K562 (cell line): ENCODE data around the gene NEDD4L. TPM values are rescaled to one million over a fixed set of nuclear protein-coding genes. Genes with fewer than 3 reads are reported as not detected.

ENCODE experiments used
- ARID1B ChIP-seq: fragments of 450-650 bp; IDR thresholded peaks from 2 replicates; pipeline ENCODE4 v1.6.1; 2016; ENCODE audit warnings: antibody characterized with exemption, mild to moderate bottlenecking, inconsistent platforms
- DIDO1 ChIP-seq: fragments of 450-650 bp; IDR thresholded peaks from 2 replicates; pipeline ENCODE4 v1.6.1; 2016; ENCODE audit warnings: low read depth, missing biosample characterization, missing genetic modification characterization
- ETV1 ChIP-seq: fragments of 450-650 bp; conservative IDR thresholded peaks from 2 replicates; pipeline ENCODE4 v1.6.1; 2016; ENCODE audit warnings: missing genetic modification characterization, control low read depth, low read depth, missing compliant biosample characterization
- ETV5 ChIP-seq: sonication (generic); formaldehyde crosslinking; IDR thresholded peaks from 2 replicates; pipeline ENCODE4 v1.4.0; 2020; ENCODE audit warnings: low read depth, mild to moderate bottlenecking, missing genetic modification reagents
- FOXA3 ChIP-seq, 2 experiments: fragments of 450-650 bp in 1 of 2; sonication (generic) in 1 of 2; formaldehyde crosslinking; IDR thresholded peaks in 1 of 2; conservative IDR thresholded peaks in 1 of 2; 2 replicates each; pipeline versions ENCODE4 v1.4.0 to v1.8.0; 2020 to 2022; ENCODE audit warnings: mild to moderate bottlenecking in 2 of 2, missing genetic modification reagents in 1 of 2
- GTF2A2 ChIP-seq: IDR thresholded peaks from 2 replicates; pipeline ENCODE4 v1.6.1; 2016; ENCODE audit warnings: mild to moderate bottlenecking, missing genetic modification characterization, missing compliant biosample characterization
- HDAC8 ChIP-seq: fragments of 450-650 bp; IDR thresholded peaks from 2 replicates; pipeline ENCODE4 v1.6.1; 2016; ENCODE audit warnings: mild to moderate bottlenecking, missing genetic modification characterization, moderate library complexity, missing compliant biosample characterization
- ILF3 ChIP-seq: fragments of 450-650 bp; IDR thresholded peaks from 2 replicates; pipeline ENCODE4 v1.6.1; 2018; ENCODE audit warnings: antibody characterized with exemption, mild to moderate bottlenecking, moderate library complexity, borderline replicate concordance
- JUNB ChIP-seq: fragments of 450-650 bp; formaldehyde crosslinking; conservative IDR thresholded peaks from 2 replicates; pipeline ENCODE4 v1.4.0; 2020; ENCODE audit warnings: mild to moderate bottlenecking
- LCOR ChIP-seq: sonication (generic); formaldehyde crosslinking; IDR thresholded peaks from 2 replicates; pipeline ENCODE4 v1.8.0; 2022; ENCODE audit warnings: mild to moderate bottlenecking, missing genetic modification reagents
- MAFG ChIP-seq: fragments of 450-650 bp; conservative IDR thresholded peaks from 2 replicates; pipeline ENCODE4 v1.6.1; 2016; ENCODE audit warnings: missing genetic modification characterization, missing compliant biosample characterization
- MEF2A ChIP-seq: IDR thresholded peaks from 2 replicates; pipeline ENCODE4 v1.6.1; 2011; ENCODE audit warnings: low read depth, mild to moderate bottlenecking, low read length, moderate library complexity; ENCODE audit not compliant: control insufficient read depth
- MYC ChIP-seq, 2 experiments: fragments of 250-450 bp in 1 of 2; sonication (Bioruptor Pico) in 1 of 2; IDR thresholded peaks; 2 replicates each; pipeline versions ENCODE4 v1.5.1 to v1.6.1; 2012 to 2021; ENCODE audit warnings: low read depth in 2 of 2, borderline replicate concordance in 1 of 2, improper control_type of control experiment in 1 of 2, low read length in 1 of 2, mild to moderate bottlenecking in 1 of 2, moderate library complexity in 1 of 2
- POLR3G ChIP-seq: IDR thresholded peaks from 2 replicates; pipeline ENCODE4 v1.6.1; 2011; ENCODE audit not compliant: insufficient read length, insufficient replicate concordance; ENCODE audit errors: extremely low read depth
- RB1 ChIP-seq: fragments of 450-650 bp; IDR thresholded peaks from 2 replicates; pipeline ENCODE4 v1.6.1; 2017; ENCODE audit warnings: low read depth, mild to moderate bottlenecking
- RCOR1 ChIP-seq, 2 experiments: IDR thresholded peaks; 2 replicates each; pipeline ENCODE4 v1.6.1; 2012; ENCODE audit warnings: low read depth in 2 of 2, low read length in 2 of 2, borderline replicate concordance in 1 of 2, improper control_type of control experiment in 1 of 2
- SMAD3 ChIP-seq: fragments of 450-650 bp; formaldehyde crosslinking; conservative IDR thresholded peaks from 2 replicates; pipeline ENCODE4 v1.4.0; 2020; ENCODE audit warnings: mild to moderate bottlenecking
- SMAD4 ChIP-seq: fragments of 250-450 bp; sonication (Bioruptor Pico); conservative IDR thresholded peaks from 2 replicates; pipeline ENCODE4 v1.8.0; 2021; ENCODE audit warnings: inconsistent platforms, mild to moderate bottlenecking, moderate library complexity
- ZBTB1 ChIP-seq: sonication (generic); formaldehyde crosslinking; IDR thresholded peaks from 2 replicates; pipeline ENCODE4 v1.8.1; 2023; ENCODE audit warnings: missing genetic modification reagents, low read depth, mild to moderate bottlenecking, borderline replicate concordance
- ZBTB7A ChIP-seq: IDR thresholded peaks from 2 replicates; pipeline ENCODE4 v1.6.1; 2011; ENCODE audit warnings: low read depth, mild to moderate bottlenecking, low read length, moderate library complexity, borderline replicate concordance; ENCODE audit not compliant: control insufficient read depth
- ZFPM2 ChIP-seq: fragments of 250-450 bp; sonication (Bioruptor Pico); IDR thresholded peaks from 2 replicates; pipeline ENCODE4 v1.5.1; 2022; ENCODE audit warnings: mild to moderate bottlenecking
- ZNF324 ChIP-seq: fragments of 250-450 bp; sonication (Bioruptor Pico); IDR thresholded peaks from 2 replicates; pipeline ENCODE4 v1.4.0; 2020; ENCODE audit warnings: mild to moderate bottlenecking
- ZNF445 ChIP-seq: fragments of 250-450 bp; sonication (Bioruptor Pico); IDR thresholded peaks from 2 replicates; pipeline ENCODE4 v1.4.0; 2020; ENCODE audit warnings: low read depth, mild to moderate bottlenecking, moderate library complexity
- polyA plus RNA-seq, 8 experiments: library from polyadenylated mRNA; depleted of rRNA in 4 of 8; stranded (reverse) in 5 of 8; unstranded in 3 of 8; fragments of >200 nt; fragmentation: Nextera tagmentation in 2 of 8; fragmentation: Illumina TruSeq in 1 of 8; extraction: Ambion mirVana in 2 of 8; extraction: Trizol in 1 of 8; gene quantifications; 2 replicates each; pipeline versions ENCODE4 v1.2.1 to v1.2.3, GENCODE V29; 2011 to 2014; ENCODE audit warnings: inconsistent platforms in 1 of 8, missing spikeins in 1 of 8
- total RNA-seq, 7 experiments: library from RNA; depleted of rRNA in 6 of 7; stranded (reverse); fragments of >200 nt in 6 of 7; fragmentation: Illumina TruSeq in 2 of 7; extraction: Trizol in 2 of 7; gene quantifications; 2 replicates each; pipeline versions ENCODE4 v1.2.1 to v1.2.3, GENCODE V29; 2011 to 2021; ENCODE audit warnings: low replicate concordance in 1 of 7
- TF ChIP-seq, protein P1 (sequence below): sonication (generic); formaldehyde crosslinking; IDR thresholded peaks from 2 replicates; pipeline ENCODE4 v1.8.1; 2023; ENCODE audit warnings: mild to moderate bottlenecking, missing genetic modification reagents, moderate library complexity
- TF ChIP-seq, protein P2 (sequence below): fragments of 250-450 bp; sonication (Bioruptor Pico); IDR thresholded peaks from 2 replicates; pipeline ENCODE4 v1.8.0; 2022; ENCODE audit warnings: moderate library complexity, mild to moderate bottlenecking, inconsistent platforms
- TF ChIP-seq, protein P3 (sequence below): fragments of 450-650 bp; formaldehyde crosslinking; IDR thresholded peaks from 2 replicates; pipeline ENCODE4 v1.4.0; 2020; ENCODE audit warnings: mild to moderate bottlenecking, moderate library complexity

Gene NEDD4L
- total and polyA plus RNA-seq, 9 of the 15 experiments (the other 6 are each of a cell fraction or from before 2014, with no cell fraction given), result 8.1 to 33.4 (median 19.9) TPM

DNA sequence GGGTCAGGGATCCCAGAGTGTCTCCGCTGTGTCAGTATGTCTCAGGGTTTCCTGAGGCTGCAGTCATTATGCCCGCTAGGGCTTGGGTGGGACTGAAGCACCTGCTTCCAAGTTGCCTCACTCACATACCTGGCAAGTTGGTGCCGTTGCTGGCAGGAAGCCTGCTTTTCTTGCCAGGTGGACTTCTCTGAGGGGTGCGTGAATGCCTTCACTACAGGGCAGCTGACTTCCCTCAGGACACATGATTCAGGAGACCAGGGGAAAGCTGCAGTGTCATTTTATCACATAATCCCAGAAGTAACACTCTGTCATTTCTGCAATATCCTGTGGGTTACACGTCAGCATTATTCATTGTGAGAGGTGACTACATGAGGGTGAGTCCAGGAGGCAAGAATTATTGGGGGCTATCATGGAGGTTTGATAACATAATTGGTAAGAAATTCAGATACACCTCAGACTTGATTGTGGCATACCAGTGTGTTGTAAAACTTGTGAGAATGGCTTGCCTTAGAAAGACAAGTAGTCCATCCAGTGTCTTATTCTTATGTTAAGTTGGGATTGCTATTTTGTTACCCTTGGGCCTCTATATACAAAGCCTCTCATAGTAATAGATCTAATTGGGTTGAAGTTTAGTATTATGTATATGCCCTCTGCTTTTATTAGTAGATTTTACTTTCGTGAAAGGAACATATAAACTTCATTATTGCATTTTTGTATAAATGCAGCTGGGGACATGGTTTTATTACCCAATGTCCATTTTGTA lies 44.1 kb downstream of the NEDD4L start (continued):
- TF ChIP-seq FOXA3 (CRISPR knock-in tag; conservative IDR thresholded peaks at IDR 0.05 in 1 of 2, IDR thresholded peaks at IDR 0.05 in 1 of 2) (no peak), MEF2A (no peak), LCOR (CRISPR knock-in tag) (no peak), HDAC8 (tag) (no peak), ZNF324 (CRISPR knock-in tag) (no peak), ILF3 (no peak), ETV5 (no peak), MYC (IDR thresholded peaks at IDR 0.05; ENCODE audit: low read depth, low read length) (peak; percentile 38; the same call in 1 of the 2 replicates), MYC (CRISPR knock-in tag; IDR thresholded peaks at IDR 0.05; ENCODE audit: borderline replicate concordance, low read depth) (no peak), SMAD3 (CRISPR knock-in tag) (no peak), ZNF445 (CRISPR knock-in tag) (no peak), JUNB (CRISPR knock-in tag) (no peak), ARID1B (peak; percentile 86), RB1 (no peak), ZBTB1 (no peak), RCOR1 (IDR thresholded peaks at IDR 0.05; ENCODE audit: borderline replicate concordance in 1 of 2, low read depth in 2 of 2, low read length in 2 of 2) (peak in 1 of 2 experiments; percentile 44; a peak in 1 of 4 replicates), ETV1 (tag) (0 out of 2 replicates have a peak, but pooled peaks have one; percentile 27), GTF2A2 (tag) (no peak), POLR3G (no peak), DIDO1 (tag) (no peak), SMAD4 (CRISPR knock-in tag) (no peak), MAFG (tag) (peak; percentile 89), ZBTB7A (no peak), ZFPM2 (CRISPR knock-in tag) (no peak)
- TF ChIP-seq, protein P1, sequence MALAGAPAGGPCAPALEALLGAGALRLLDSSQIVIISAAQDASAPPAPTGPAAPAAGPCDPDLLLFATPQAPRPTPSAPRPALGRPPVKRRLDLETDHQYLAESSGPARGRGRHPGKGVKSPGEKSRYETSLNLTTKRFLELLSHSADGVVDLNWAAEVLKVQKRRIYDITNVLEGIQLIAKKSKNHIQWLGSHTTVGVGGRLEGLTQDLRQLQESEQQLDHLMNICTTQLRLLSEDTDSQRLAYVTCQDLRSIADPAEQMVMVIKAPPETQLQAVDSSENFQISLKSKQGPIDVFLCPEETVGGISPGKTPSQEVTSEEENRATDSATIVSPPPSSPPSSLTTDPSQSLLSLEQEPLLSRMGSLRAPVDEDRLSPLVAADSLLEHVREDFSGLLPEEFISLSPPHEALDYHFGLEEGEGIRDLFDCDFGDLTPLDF (CRISPR knock-in tag), result no peak
- TF ChIP-seq, protein P2, sequence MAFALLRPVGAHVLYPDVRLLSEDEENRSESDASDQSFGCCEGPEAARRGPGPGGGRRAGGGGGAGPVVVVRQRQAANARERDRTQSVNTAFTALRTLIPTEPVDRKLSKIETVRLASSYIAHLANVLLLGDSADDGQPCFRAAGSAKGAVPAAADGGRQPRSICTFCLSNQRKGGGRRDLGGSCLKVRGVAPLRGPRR (CRISPR knock-in tag), result no peak
- TF ChIP-seq, protein P3, sequence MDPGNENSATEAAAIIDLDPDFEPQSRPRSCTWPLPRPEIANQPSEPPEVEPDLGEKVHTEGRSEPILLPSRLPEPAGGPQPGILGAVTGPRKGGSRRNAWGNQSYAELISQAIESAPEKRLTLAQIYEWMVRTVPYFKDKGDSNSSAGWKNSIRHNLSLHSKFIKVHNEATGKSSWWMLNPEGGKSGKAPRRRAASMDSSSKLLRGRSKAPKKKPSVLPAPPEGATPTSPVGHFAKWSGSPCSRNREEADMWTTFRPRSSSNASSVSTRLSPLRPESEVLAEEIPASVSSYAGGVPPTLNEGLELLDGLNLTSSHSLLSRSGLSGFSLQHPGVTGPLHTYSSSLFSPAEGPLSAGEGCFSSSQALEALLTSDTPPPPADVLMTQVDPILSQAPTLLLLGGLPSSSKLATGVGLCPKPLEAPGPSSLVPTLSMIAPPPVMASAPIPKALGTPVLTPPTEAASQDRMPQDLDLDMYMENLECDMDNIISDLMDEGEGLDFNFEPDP, result no peak
